GM12801 (cell line): Measurements from ENCODE around the gene ZNF800.

Experiments used
- CTCF ChIP-seq: IDR thresholded peaks from one replicate; pipeline ENCODE4 v1.5.1; 2011; ENCODE audit warnings: control low read depth; ENCODE audit not compliant: insufficient read length; ENCODE audit errors: extremely low read depth

ZNF800 gene

GRCh38 chr7:127342596-127342995 is 49.9 kb downstream of the ZNF800 start:
- no peak for TF ChIP-seq CTCF

- no peak for TF ChIP-seq CTCF
These were observed 54.4 kb downstream of the ZNF800 start for GRCh38 chr7:127338122-127338521.

- TF ChIP-seq CTCF, result no peak
These were observed 54.9 kb downstream of the ZNF800 start for GRCh38 chr7:127337581-127337980.

GRCh38 chr7:127336458-127336857 is 56.0 kb downstream of the ZNF800 start:
- TF ChIP-seq CTCF, result no peak

GRCh38 chr7:127332880-127333279 is 59.6 kb downstream of the ZNF800 start:
- TF ChIP-seq CTCF, result no peak

GRCh38 chr7:127330070-127330469 is 62.4 kb downstream of the ZNF800 start:
- TF ChIP-seq CTCF, result no peak

GRCh38 chr7:127322832-127323493 is 69.5 kb downstream of the ZNF800 start:
- TF ChIP-seq CTCF, result no peak
